ENCODE measurements around the gene DTNBP1.

DNA sequence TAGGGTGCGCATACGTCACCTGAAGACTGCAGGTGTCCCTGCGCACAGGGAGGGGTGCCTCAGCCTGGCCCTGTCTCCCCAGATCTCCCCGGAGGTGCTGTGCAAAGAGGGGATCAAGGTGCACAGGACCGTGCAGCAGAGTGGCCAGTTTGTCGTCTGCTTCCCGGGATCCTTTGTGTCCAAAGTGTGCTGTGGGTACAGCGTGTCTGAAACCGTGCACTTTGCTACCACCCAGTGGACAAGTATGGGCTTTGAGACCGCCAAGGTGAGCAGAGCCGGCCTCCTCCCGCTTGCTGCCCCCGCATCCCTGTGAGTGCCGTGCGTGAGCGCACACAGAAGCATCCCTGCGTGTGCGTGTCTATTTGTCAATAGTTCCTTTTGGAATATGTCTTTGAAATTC lies 150.7 kb downstream of the DTNBP1 start:
- TF ChIP-seq YY1 (IDR thresholded peaks at IDR 0.05; ENCODE audit: insufficient read depth, insufficient read length) (no peak), SUZ12 (IDR thresholded peaks at IDR 0.05; ENCODE audit: extremely low read depth, insufficient read depth, insufficient read length) (no peak), ZNF274 (IDR thresholded peaks at IDR 0.05; ENCODE audit: low read depth, low read length) (no peak)

Measured in NT2/D1 (cell line).